Left ventricle myocardium superior (tissue), 1 donor: ENCODE measurements around the gene CNOT6. TPM values are rescaled to one million over a fixed set of nuclear protein-coding genes. Genes with fewer than 3 reads are reported as not detected.

Source experiments
- ATAC-seq: fragments of 200-7000 bp; cut with Tn5 transposase; one replicate; pipeline ENCODE4 v1.9.1; 2020; ENCODE audit warnings: mild to moderate bottlenecking, moderate library complexity
- DNase-seq: peaks from one replicate; pipeline ENCODE4 v3.0.0-alpha.2; 2020
- intact Hi-C: fragments of 100-400 bp; cut with micrococcal nuclease; formaldehyde crosslinking; loops from one replicate; pipeline ENCODE4 v1.11.0; 2022
- total RNA-seq: library from RNA; stranded (reverse); fragmentation: NEBNext Ultra II Directional; extraction: Animal tissue kit (Norgen Biotek cat#: 25700); gene quantifications from one replicate; pipeline ENCODE4 v1.2.1, GENCODE V29; 2021
- donor health status: DM: no; HTN: yes; CAD: no; lungs with severe emphysema.

Gene CNOT6
- total RNA-seq, 1 donor from 2014 or later = 14.6 TPM

GRCh38 chr5:180608572-180609310, 114.6 kb downstream of the CNOT6 start:
- peak; percentile 13 for DNase-seq
- ATAC-seq = no peak
- intact Hi-C loops = no loop called here

GRCh38 chr5:180609386-180609785, 115.2 kb downstream of the CNOT6 start:
- intact Hi-C loops = no loop called here
- ATAC-seq (no peak), DNase-seq (no peak)

GRCh38 chr5:180609817-180610550, 115.8 kb downstream of the CNOT6 start:
- ATAC-seq = no peak
- peak; percentile 18 for DNase-seq
- intact Hi-C loops = no loop called here

GRCh38 chr5:180611140-180611850, 117.1 kb downstream of the CNOT6 start:
- ATAC-seq = no peak
- intact Hi-C loops = no loop called here
- DNase-seq = no peak

GRCh38 chr5:180612683-180613082, 118.5 kb downstream of the CNOT6 start:
- ATAC-seq = no peak
- no peak for DNase-seq
- intact Hi-C loops = no loop called here

GRCh38 chr5:180613188-180613813, 119.1 kb downstream of the CNOT6 start:
- intact Hi-C loops = no loop called here
- ATAC-seq (no peak), DNase-seq (no peak)

- intact Hi-C loops = no loop called here
- ATAC-seq (no peak), DNase-seq (no peak)
Measured at GRCh38 chr5:180613814-180614188, 119.6 kb downstream of the CNOT6 start.

- ATAC-seq (no peak), DNase-seq (no peak)
- intact Hi-C loops = no loop called here
Measured at GRCh38 chr5:180618487-180618828, 124.3 kb downstream of the CNOT6 start.

- ATAC-seq = no peak
- intact Hi-C loops = no loop called here
Measured at GRCh38 chr5:180618829-180619562, 124.8 kb downstream of the CNOT6 start.

GRCh38 chr5:180619563-180619915, 125.4 kb downstream of the CNOT6 start:
- intact Hi-C loops = no loop called here
- ATAC-seq = no peak
- no peak for DNase-seq

More at GRCh38 chr5:180618829-180619562, 124.8 kb downstream of the CNOT6 start:
- DNase-seq = no peak

- no peak for ATAC-seq
- intact Hi-C loops = no loop called here
Measured at GRCh38 chr5:180620014-180620413, 125.8 kb downstream of the CNOT6 start.

GRCh38 chr5:180621311-180621710, 127.1 kb downstream of the CNOT6 start:
- DNase-seq = no peak

More at GRCh38 chr5:180620014-180620413, 125.8 kb downstream of the CNOT6 start:
- no peak for DNase-seq

GRCh38 chr5:180622910-180623309, 128.7 kb downstream of the CNOT6 start:
- DNase-seq = no peak
- ATAC-seq = no peak
- intact Hi-C loops = no loop called here

More at GRCh38 chr5:180621311-180621710, 127.1 kb downstream of the CNOT6 start:
- intact Hi-C loops = no loop called here
- no peak for ATAC-seq

- DNase-seq = no peak
- intact Hi-C loops = no loop called here
- ATAC-seq = peak; percentile 18
Measured at GRCh38 chr5:180623411-180623834, 129.2 kb downstream of the CNOT6 start.

GRCh38 chr5:180623844-180624243, 129.7 kb downstream of the CNOT6 start:
- DNase-seq = no peak
- intact Hi-C loops = no loop called here
- ATAC-seq = no peak

GRCh38 chr5:180624587-180624986, 130.4 kb downstream of the CNOT6 start:
- DNase-seq = no peak
- no peak for ATAC-seq
- intact Hi-C loops = no loop called here

GRCh38 chr5:180625125-180625790, 131.1 kb downstream of the CNOT6 start:
- no peak for ATAC-seq

GRCh38 chr5:180625791-180626660, 131.8 kb downstream of the CNOT6 start:
- DNase-seq (no peak), ATAC-seq (no peak)
- intact Hi-C loops = no loop called here

More at GRCh38 chr5:180625125-180625790, 131.1 kb downstream of the CNOT6 start:
- no peak for DNase-seq
- intact Hi-C loops = no loop called here
